HG02571 (cell line): ENCODE data around the gene ZNF804B.

ENCODE experiments used
- ATAC-seq: cut with Tn5 transposase; IDR thresholded peaks from one replicate; pipeline ENCODE4 v1.9.1; 2021; ENCODE audit warnings: mild to moderate bottlenecking, moderate library complexity; ENCODE audit not compliant: unreplicated experiment

The ZNF804B gene

DNA sequence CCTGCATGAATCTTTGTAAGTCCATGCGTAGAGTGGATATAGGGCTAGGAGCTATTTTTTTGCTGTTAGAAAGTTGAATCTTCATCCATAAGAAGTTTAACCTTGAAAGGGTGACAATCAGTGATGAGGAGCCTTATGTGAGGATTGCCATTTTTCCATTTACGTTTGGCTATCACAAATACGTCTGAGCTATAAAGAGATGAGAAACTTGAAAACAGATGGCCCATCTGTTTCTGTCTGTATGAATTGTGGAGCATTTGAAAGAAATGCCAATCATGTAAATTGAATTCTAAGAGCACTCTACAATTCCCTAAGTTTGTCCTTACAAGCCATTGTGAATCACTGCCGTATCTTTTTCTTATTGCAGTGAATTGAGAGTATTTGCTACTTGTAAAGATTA, 205.9 kb downstream of the ZNF804B start:
- no peak for ATAC-seq

DNA sequence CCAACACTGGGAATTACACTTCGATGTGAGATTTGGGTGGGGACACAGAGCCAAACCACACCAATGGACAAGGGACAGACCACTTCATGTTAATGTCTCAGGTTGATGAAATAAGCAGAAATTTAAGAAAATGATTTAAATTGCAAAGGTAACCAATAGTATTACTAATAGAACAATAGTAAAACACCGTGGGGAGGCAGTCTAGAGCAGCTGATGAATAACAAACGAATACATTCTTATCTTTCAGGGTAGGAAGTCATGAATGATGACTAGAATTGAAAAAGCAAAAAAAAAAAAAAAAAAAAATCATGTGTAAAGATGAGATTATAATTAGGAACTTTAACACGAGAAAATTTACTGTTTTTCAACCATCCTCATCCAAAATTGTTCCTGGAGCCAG, 207.9 kb downstream of the ZNF804B start:
- no peak for ATAC-seq

DNA sequence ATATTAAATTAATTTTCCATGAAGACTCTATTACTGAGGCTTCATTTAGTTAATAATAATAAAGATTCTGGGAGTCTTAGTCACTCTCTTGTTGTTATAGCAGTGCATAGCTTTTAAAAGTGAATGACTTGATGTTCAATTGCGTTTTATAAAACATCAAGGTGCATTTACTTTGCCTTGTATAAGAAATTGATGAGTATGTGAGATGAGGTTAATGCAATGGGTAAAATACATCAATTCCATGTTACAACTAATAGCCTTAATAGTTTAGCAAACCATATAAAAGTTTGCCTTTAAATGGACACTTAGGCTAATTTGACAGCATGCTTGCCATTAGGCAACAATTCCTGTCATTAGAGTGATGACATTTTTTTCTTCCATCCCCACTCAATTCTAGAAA, 209.7 kb downstream of the ZNF804B start:
- no peak for ATAC-seq

DNA sequence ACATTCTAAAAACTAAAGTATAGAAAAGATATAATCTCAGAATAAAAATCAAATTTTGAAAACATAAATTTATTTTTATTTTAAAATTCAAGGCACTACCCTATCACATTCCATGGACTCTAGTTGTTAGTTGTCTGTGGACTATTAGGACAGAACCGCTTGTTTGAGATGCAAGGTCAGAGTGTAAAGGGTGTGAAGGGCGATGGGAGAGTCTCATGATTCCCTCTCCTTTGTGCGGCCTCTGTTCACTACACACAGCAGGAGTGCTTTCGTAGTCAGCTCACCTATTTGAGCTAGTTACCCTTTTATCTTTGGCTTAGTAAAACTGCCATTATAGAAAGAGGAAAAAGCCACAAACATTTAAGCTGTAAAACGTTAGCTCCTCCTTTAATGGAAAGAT, 225.8 kb downstream of the ZNF804B start:
- ATAC-seq: no peak

DNA sequence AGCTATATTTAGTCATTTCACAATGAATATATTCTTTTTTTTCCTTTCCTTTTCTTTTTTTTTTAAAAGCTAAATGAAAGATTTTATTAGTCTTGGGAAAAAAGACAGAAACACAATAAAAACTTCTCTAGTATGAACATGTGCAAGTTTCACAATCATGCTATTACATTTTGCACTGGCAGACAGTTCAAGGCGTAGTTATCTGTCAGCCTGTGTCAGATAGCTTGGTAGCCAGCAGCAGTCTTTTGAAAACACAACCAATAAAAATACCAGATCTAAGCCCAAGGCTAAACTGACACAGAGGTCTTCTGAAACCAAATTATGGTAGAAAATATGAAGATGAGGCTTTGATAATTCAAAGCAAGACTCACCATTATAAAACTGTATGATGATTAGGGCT, 241.8 kb downstream of the ZNF804B start:
- ATAC-seq: no peak

DNA sequence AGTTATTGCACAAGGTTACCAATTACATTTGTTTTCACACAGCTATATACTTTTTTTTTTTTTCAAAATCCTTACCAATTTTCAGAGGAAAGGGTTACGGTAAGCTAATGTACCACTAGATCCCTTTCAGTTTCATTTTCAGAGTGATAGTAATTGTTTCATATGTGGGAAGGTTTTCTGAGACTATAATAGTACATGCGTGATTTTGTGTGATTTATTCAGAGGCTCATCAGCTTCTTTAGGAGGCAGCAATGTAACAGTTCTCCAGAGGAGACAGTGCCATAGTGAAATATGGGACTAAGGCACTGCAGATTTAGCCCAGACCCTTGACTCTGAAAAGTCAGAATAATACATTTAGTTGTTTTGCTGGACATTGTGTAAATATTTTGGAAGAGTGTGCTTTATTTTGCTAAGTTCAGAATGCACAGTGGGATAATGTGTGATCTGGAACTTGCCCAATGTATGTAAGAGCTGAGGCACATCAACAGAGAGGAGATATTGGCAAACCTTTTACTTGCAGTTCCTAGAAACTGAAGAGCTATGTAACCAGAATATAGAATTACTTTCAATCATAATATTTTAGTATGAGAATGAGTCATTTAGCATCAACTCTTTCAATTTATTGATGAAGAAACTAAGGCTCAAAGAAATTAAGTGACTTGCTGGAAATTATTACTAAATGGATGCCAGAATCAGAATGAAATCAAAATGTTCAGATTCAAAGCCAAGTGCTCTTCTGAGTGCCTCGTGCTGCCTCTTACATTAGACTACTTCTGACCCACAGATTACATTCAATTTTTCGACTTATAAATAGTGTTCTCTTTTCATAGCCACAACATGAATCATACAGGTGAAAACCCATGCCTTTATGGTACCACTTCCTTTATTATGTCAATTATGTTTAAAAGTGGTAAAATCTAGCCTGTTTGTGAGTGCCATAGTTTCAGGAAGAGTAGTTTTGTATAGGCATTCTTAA, 243.8 kb downstream of the ZNF804B start:
- peak; percentile 85 for ATAC-seq

DNA sequence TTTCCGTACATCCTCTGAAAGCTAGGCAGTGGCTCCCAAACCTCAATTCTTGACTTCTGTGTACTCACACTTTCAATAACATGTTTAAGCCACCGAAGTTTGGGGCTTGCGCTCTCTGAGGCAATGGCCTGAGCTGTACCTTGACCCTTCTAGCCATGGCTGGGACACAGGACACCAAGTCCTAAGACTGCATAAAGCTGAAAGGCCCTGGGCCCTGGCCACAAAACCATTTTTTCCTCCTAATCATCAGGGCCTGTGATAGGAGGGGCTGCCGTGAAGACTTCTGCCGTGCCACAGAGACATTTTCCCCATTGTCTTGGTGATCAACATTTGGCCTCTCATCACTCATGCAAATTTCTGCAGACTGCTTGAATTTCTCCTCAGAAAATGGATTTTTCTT, 252.5 kb downstream of the ZNF804B start:
- ATAC-seq: no peak

DNA sequence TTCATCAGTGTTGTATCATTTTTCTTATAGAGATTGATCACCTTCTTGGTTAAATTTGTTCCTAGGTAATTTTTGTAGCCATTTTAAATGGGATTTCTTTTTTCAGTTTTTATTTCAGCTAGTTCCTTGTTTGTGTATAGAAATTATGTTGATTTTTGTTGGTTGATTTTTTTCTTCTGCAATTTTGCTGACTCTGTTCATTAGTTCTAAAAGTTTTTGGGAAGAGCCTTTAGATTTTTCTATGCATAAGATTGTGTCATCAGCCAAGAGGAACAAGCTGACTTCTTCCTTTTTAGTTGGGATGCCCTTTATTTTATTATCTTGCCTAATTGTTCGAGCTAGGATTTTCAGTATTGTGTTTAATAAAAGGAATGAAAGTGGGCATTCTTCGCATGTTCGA, 258.2 kb downstream of the ZNF804B start:
- no peak for ATAC-seq

DNA sequence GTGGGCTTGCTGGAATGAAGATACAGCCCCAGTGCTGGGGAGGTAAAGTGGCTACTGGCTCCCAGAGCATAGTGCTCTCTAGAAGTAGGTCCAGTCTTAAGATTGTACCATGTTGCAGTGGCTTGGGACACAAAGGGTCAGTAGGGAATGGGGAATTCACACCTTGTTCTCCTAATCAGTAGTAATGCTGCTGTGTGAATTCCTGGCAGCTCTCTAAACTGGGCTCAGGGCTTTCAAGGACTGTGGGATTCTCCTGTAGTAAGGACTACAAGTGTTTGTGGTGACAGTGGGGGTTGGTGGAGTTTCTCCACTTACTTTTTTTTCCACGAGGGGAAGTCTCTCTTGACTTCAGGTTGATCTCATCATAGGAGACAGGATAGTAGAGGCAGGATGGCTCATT, 262.2 kb downstream of the ZNF804B start:
- no peak for ATAC-seq

DNA sequence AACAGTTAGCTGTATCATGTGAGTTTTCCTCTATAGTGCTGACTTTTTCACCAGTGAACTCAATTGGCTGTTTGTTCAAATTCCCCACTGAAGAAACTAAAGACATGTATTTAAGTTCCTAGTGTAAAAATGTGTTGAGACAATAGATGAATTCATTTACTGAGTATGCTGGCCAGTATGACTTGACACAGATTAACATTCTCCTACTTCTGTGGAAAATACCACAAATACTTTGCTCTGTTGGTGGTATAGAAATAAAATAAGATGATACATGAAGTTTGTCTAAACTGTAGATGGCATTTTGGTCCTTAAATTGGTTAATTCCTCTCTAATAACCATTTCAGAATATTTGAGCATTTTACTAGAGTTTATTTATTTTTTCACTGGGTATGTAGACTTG, 263.7 kb downstream of the ZNF804B start:
- ATAC-seq: no peak

DNA sequence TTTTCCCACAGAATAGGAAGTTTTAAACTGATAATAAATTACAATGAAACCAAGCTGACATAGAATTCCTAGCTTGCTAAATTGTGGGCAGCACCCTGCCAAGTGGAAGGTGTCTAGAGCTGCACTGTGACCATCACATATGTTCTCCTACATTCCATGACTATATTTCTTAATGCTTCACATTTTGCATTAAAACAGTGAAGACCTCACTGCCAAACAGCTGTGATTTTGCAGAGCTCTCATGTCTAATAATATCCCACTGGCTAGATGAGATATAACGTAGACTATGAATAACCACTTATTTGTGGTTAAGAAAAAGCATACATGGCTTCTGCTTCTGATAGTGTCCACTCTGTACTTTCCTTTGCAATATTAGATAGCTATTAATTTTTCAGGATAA, 264.4 kb downstream of the ZNF804B start:
- no peak for ATAC-seq

DNA sequence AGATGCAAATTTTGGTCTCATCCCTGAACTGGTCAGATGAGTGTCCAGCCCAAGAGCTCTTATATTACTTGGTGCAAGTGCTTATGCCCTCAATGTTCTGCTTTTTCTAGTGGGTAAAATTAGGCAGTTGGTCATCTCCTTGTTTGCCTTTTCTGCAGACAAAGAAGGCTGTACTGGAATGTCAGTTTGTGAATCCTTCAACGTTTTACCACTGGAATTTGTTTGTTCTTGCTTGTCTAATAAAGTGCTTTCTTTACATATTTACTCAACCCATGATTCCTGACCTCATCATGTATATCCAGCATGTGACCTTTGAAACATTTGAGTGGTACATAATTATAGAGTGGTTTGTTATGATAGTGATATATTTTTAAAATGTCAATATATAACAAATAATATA, 268.3 kb downstream of the ZNF804B start:
- no peak for ATAC-seq

DNA sequence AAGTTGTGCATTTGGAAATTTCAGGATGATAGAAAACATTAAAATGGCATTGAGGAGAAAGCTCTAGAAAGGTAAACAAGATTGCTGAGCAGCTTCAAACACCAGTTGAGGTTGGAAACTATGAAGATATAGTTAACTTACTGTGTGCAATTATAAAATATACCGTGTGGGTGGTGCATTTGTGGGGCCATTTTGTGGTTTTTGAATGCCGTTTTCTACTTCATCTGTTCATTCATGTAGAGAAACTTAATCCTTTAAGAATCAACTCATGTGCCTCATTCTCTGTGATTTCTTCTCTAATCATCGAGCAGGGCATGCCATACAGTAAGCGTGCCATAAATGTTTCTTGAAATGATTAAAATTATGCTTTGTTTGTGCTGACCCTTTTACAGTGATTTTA, 268.8 kb downstream of the ZNF804B start:
- ATAC-seq: no peak

DNA sequence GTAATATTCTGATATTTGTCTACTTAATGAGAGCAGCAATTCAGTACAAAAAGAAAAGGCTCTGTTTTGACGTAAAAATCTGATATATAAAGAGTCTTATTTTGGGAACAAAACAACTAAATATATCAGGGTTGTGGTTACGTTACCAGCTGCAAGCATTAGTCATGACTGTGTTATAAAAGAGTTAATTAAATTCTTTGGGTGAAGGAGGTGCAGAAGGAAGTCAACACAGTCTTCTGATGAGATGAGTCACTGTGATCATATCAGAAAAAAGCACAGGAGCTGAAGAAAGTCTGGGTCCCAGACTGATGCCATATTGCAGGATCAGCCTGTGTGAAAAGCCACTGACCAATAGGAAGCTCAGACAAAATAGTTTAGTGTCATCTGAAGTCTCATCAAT, 270.4 kb downstream of the ZNF804B start:
- ATAC-seq: no peak

DNA sequence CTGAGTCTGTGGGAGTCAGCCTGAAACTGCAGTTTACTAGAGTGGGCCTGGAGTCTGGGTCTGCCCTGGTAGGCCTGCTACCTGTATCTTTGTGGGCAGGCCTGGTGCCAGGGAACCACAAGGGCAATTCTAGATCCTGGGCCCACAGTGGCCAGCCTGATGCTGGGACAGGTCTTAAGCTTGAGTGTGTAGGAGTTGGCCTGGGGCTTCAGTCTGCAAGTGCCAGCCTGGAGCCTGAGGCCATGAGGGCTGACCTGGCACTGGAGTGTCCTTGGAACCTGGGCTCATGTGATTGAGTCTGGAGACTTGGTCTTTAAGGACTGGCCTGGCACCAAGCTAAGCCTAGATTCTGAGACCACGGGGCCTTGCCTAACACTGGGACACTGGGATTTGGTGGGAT, 281.7 kb downstream of the ZNF804B start:
- ATAC-seq: no peak

DNA sequence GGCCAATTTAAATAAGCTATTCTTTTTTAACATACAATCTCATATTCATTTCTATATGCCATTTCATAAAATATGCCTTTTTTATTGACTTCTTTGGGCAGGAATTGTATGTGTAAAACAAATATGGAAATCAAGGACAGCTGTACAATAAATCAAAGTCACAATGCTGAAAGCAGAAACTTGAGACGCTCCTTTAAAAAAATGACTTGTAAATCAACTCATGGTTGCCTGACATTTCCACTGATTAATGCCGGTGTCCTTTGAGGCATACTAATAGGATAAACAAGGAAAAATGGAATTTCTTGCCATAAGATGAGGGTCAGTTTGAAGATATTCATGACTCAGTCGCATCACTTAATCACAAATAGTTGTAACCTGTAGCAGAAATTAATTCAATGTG, 283.4 kb downstream of the ZNF804B start:
- no peak for ATAC-seq

DNA sequence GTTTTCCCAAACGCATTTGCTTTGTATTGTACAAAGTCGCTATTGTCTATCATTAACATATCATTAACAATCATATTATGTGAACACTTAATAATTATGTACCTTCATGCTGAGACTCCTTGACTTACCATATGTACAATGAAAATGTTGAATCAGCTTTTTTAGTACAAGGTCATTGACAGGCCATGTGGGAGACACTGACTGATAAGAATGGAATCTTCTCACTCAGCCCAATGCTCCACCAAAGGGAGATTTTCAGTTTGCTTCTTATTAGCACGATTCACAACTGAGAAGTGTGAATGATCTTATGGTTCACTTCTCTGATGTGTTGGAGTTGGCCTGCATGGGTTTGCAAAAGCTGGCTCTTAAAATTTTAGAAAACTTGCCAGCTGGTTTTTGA, 289.5 kb downstream of the ZNF804B start:
- no peak for ATAC-seq

DNA sequence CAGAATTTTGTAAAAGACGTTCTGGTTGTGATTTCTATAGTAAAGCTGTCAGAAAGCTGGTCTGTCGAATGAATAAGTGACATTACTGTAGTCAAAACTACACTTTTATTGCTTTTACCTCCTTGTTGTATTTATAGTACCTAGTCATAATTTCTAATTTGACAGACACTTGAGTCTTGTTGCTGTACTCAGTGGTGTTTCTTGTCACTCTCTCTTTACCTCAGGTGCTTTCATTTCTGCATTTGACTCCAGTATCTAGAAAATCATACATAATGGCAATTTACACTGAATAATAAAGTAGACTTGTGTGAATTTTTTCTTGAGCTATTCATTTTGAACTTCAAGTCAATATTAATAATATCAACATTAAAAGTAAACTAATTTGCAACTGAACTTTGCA, 293.6 kb downstream of the ZNF804B start:
- ATAC-seq: no peak

DNA sequence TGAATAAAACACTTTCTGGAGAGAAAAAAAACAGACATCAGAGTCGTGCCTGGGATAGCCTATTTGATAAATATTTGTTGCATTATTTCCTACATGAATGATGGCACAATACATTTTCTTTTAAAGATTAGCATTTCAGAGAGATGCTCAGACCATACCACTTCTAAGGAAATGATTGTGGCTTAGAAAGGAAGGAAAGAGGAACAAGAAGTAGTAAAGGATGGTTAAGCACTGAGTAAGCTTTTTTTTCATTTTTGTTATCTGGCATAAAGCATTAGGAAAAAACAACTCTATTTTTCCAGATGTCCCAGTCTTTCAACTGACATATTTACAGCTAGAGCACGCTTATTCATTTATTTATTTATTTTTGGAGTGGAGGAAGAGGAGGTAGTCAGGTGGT, 294.9 kb downstream of the ZNF804B start:
- ATAC-seq: no peak

DNA sequence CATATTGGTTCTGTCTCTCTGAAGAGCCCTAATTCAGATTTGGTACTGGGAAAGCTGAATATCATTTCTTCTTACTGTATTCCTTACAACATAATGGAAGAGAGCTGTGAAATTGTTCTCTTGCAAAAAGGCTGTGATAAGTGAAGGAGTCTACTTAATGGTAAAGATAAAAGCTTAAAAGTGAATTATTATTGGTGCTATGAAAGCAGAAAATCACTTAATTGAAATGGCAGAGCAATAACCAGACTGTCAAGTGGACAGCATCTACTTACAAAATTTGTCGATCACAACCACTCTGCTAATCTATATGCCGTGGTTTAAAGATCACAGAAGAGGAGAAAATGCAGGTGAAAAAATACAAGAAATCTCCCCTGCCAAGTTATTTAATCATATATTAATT, 300.7 kb downstream of the ZNF804B start:
- ATAC-seq: no peak

DNA sequence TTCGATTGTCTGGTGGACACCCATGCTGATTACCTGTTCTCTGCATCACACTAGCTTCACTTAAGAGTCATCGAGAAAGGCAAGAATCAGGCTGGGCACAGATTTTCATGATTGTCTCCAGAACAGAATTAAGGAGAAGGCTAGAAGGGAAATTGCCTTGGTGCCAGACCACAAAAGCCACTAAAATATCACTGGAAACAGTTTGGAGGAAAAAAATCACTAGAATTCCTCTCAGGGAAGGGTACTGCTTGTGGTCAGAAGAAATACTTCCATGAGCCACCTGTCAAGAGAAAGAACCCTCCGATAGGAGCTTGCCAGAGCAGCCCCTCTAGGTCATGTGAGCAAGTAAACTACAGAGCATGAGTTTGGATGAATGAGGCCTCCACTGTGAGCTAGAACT, 305.3 kb downstream of the ZNF804B start:
- ATAC-seq: no peak

DNA sequence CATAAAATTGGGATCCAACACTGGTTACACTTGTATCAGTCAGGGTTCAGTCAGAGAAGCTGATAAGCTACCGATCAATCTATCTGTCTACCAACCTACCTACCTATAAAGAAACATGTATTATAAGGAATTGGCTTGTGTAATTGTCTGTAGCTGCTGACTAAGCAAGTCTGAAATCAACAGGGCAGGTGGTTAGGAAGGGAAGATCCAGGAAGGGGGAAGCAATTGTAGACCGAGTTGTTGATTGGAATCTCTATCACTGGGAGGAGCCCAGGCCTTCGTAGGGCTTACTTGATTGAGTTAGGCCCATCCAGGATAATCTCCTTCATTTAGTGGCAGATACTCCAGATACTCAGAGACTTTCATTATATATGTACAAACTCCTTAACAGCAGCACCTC, 307.5 kb downstream of the ZNF804B start:
- no peak for ATAC-seq

DNA sequence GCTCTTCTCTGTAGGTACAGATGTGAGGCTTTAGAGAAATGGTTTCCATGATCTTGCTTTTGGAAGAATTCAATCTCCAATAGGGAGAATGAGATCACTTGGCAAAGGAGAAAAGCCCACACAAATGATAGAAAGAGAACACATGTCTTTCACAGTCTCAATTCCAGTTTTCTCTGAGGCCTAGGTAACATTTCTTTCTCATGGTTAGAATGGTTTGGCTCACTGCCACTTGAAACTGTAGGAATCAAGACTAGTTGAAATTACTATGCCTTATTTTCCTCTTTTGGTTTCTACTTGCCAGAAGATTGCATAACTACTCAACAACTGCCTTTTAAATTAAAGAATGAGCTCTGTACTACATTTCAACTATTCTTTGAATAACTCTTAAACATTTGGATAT, 312.6 kb downstream of the ZNF804B start:
- no peak for ATAC-seq
